BJ (cell line): ENCODE data around the gene NID1. TPM values are rescaled to one million over a fixed set of nuclear protein-coding genes. Genes with fewer than 3 reads are reported as not detected.

Experiments
- CTCF ChIA-PET: fragments of 350-600 bp; formaldehyde crosslinking; extraction: SDS; loops from one replicate; lab custom pipeline; 2021; ENCODE audit warnings: antibody characterized with exemption, inconsistent platforms; lab: Yijun Ruan, JAX
- POLR2A ChIA-PET: fragments of 300-600 bp; sonication (Branson Sonifier 250); formaldehyde crosslinking; extraction: SDS; loops from one replicate; lab custom pipeline; 2021; ENCODE audit warnings: antibody characterized with exemption; lab: Charles Lee
- DNase-seq: peaks from one replicate; pipeline ENCODE4 v3.0.0-alpha.2; 2011; ENCODE audit warnings: low read depth
- H3K27me3 ChIP-seq: 2 replicates; pipeline ENCODE4 v1.6.0; 2011; ENCODE audit warnings: low read length; ENCODE audit not compliant: control insufficient read depth, insufficient read depth
- H3K36me3 ChIP-seq: 2 replicates; pipeline ENCODE4 v1.5.1; 2011; ENCODE audit warnings: low read length; ENCODE audit not compliant: control insufficient read depth, insufficient read depth
- H3K4me3 ChIP-seq: 2 replicates; pipeline ENCODE4 v1.5.1; 2011; ENCODE audit warnings: low read depth, mild to moderate bottlenecking, control low read depth, low read length
- CTCF ChIP-seq: IDR thresholded peaks from 2 replicates; pipeline ENCODE4 v1.5.1; 2011; ENCODE audit warnings: low read depth, mild to moderate bottlenecking, control low read depth, inconsistent platforms, low read length, moderate library complexity; ENCODE audit not compliant: insufficient read depth
- polyA plus RNA-seq: library from polyadenylated mRNA; depleted of rRNA; stranded (reverse); fragments of >200 nt; gene quantifications from 2 replicates; pipeline ENCODE4 v1.2.3, GENCODE V29; 2011

NID1 gene
- polyA plus RNA-seq, 1 experiment, result 182 TPM

- DNase-seq, result no peak
- no peaks in the 10 kb centered on the region for H3K36me3 ChIP-seq
- ChIA-PET POLR2A (no interaction called here), CTCF (interaction anchor here (0.6 to 5.8 kb wide), 12 partner anchors 9 to 1458 kb away, joined by 3 to 40 read pairs (median 3); partner anchors contain the start of gene HEATR1)
- no peak overlapping the region for H3K4me3 ChIP-seq
- peak; percentile 73 for TF ChIP-seq CTCF
- H3K27me3 ChIP-seq, result no peaks in the 10 kb centered on the region
These were observed 38.8 kb upstream of the NID1 start for GRCh38 chr1:236103646-236104218.

GRCh38 chr1:236103059-236103458, 38.2 kb upstream of the NID1 start:
- Histone ChIP-seq H3K36me3 (no peaks in the 10 kb centered on the region), H3K27me3 (no peaks in the 10 kb centered on the region), H3K4me3 (no peak overlapping the region)
- CTCF ChIA-PET, result interaction anchor here (0.5 to 1.4 kb wide), 7 partner anchors 25 to 392 kb away, joined by 3 to 7 read pairs (median 3); no protein-coding TSS in a partner anchor
- POLR2A ChIA-PET, result no interaction called here
- no peak for TF ChIP-seq CTCF
- DNase-seq, result no peak

GRCh38 chr1:236102611-236103010, 37.7 kb upstream of the NID1 start:
- no peak for DNase-seq
- no peak for TF ChIP-seq CTCF
- H3K36me3 ChIP-seq, result no peaks in the 10 kb centered on the region
- H3K4me3 ChIP-seq, result no peak overlapping the region
- CTCF ChIA-PET, result interaction anchor here (0.5 to 1.4 kb wide), 6 partner anchors 24 to 392 kb away, joined by 3 to 7 read pairs (median 3); no protein-coding TSS in a partner anchor
- no peaks in the 10 kb centered on the region for H3K27me3 ChIP-seq
- POLR2A ChIA-PET, result no interaction called here

- DNase-seq, result no peak
- Histone ChIP-seq H3K36me3 (no peaks in the 10 kb centered on the region), H3K27me3 (no peaks in the 10 kb centered on the region), H3K4me3 (no peak overlapping the region)
- CTCF ChIA-PET, result interaction anchor here (1.4 kb wide), 1 partner anchor 389 kb away, joined by 7 read pairs; no protein-coding TSS in a partner anchor
- POLR2A ChIA-PET, result no interaction called here
- no peak for TF ChIP-seq CTCF
These were observed 36.6 kb upstream of the NID1 start for GRCh38 chr1:236101233-236102200.

- POLR2A ChIA-PET, result no interaction called here
- CTCF ChIA-PET, result interaction anchor here (1.8 kb wide), 1 partner anchor 390 kb away, joined by 6 read pairs; no protein-coding TSS in a partner anchor
- Histone ChIP-seq H3K4me3 (no peak overlapping the region), H3K36me3 (no peaks in the 10 kb centered on the region), H3K27me3 (no peaks in the 10 kb centered on the region)
- no peak for DNase-seq
- TF ChIP-seq CTCF, result no peak
These were observed 35.9 kb upstream of the NID1 start for GRCh38 chr1:236100799-236101198.
